ENCODE results near the gene SMIM23.

SMIM23 gene

DNA sequence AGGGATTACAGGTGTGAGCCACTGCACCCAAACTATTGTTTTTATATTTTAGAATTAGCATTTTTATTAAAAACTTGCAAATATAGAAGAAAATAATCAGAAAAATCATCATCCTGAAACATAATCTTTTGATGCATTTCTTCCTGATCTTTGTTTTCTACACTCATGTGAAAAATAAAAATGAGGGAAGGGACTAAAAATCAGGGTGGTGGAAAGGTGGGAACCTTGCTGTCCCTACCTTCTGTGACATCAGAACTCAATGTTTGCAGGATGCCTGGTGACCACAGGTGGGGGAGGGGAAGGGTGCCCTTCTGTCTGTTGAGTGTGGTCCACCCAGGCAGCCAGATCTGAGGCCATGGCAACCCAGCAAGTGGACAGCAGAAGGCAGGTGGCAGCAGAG, at the start of gene SMIM23:
Gene SMIM23, plus strand, starts transcription at position 301 of the 400 bp plus-strand sequence. Its CDS starts 55 bp downstream, at position 356.
- DNase-seq (ENCODE audit: low spot score) = no peak

DNA sequence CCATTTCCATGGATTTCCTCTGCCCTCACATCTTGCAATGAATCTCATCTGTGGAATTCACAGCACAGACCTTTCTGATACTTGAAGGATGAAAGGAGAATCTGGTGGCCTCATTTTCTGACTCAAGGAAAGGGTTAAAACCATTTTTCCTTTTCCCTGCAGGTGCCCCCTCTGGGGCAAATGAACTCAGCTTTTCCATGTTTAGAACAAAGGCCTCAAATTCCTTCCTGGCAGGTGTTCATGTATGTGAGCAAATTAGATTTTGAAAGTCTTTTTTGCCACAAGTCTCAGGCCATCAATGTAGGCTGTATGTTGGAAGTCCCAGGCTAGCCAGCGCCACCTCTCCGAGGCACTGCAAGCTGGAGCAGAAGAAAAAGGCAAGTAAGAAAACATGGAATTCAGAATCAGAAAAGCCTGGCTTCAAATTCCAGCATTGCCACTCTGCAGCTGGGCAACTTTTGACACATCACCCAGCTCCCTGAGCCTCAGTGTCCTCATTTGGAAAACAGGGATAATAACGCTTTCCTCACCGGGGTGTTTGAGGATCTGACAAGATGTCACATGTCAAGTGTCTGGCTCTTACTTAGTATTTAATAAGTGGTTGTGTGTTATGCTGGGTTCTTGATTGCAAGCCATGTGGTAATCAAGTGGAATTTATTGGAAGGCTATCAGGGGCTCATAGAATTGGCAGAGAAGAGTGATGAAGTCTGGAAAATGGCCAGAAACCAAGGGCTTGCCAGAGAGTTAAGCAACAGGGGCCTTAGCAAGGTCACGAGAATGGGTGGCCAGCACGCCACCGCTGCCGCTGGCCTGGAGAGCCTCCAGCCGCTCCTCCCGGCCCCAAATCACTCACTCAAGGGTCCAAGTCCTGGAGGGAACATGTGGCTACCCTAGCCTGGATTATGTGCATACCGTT, 48.4 kb upstream of the SMIM23 start:
- DNase-seq (ENCODE audit: low spot score) = no peak

DNA sequence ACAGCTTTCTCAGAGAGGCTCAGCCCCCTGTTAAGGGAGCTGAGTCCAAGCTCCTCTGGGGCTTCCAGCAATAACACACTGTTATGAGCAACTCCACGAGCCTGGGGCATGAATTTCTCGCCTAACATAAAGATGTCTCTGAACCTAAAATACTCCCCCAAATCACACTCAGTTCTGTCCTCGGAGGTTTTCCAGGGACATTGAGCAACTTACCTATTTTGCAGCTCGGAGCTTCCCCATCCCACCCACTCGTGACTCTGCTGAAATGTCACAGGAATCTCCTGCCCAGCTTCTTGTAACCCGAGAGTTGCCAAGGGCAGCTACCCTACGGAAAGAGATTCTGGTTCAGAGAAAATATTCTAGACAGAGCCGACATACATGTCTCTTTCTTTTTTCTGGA, 47.1 kb upstream of the SMIM23 start:
- DNase-seq (ENCODE audit: low spot score) = no peak

DNA sequence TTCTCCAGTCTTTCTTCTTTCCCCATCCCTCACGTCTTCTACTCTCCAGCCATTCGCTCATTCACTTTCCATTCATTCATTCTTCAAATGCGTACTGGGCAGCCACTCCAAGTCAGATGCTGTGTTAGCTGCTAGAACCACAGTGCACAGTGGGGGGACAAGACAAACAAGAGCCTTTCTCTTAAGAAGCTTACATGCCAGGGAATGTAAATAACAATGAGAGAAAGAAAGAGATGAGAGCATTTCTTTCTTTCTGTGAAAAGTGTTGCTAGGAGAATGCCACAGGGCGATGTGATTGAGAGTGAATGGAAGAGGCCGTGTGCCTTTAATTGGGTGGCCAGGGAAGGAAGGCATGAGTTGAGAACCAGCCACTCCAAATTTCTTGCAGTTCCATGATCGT, 46.3 kb upstream of the SMIM23 start:
- no peak for DNase-seq (ENCODE audit: low spot score)

DNA sequence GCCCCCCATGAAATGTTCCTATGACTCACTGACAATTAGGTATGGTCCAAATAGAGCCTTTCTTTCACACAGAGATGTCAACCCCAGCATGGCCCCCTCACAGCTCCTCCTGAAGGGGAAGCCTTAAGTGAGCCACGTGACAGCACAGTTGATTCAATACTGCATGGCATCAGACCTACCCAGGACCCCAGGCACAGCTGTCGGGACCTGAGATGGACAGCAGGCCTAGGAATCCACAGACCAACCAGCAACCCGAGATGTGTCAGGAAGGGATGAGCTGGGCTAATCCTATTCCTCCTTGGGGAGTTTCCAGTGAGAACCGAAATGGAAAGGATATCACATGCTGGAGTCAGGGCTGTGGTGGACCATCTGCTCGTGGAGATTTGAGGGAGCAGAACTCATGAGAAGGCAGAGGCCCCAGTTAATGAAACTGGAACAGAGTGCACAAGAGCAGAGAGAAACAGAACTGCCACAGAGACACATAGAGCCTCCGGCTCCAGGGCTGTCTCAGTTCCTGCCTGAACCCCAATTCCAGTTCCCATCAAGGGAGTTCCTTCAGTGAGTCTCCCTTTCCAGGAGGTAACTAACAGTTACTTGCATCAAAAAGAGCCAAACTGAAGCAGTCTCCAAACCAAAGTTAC, 42.1 kb upstream of the SMIM23 start:
- no peak for DNase-seq (ENCODE audit: low spot score)

DNA sequence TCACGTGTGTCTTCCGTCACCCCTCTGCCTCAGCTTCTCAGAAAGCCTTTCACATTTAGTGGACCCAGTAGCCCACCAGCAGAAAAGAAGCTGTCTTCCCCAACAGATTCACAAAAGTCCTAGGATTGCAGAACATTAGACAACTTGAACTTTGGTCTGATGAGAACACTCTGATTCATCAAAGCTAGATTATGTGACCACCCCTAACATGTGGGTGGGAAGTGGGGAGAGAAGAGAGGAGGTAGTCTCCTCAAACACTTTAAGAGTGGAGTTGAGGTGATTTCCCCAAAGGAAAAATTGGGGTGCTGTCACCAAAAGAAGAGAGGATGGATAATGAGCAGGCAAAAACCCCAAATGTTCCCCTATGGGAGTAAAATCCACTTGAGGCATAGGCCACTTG, 41.4 kb upstream of the SMIM23 start:
- no peak for DNase-seq (ENCODE audit: low spot score)

DNA sequence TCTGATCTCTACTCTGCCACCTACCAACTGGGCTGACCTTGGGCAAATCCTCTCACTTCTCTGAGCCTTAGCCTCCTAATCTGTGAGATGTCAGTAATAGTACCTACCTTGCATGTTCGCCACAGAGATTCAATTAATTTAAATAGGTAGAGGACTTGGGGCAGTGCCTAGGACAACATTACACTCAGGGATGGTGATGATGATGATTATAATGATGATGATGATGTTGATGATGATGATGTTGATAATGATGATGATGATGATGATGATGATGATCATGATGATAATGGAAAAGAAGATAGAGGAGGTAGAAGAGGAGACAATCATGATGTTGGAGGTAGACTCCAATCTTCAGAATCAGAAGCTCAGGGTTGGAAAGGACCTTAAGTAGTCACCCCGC, 40.7 kb upstream of the SMIM23 start:
- no peak for DNase-seq (ENCODE audit: low spot score)

DNA sequence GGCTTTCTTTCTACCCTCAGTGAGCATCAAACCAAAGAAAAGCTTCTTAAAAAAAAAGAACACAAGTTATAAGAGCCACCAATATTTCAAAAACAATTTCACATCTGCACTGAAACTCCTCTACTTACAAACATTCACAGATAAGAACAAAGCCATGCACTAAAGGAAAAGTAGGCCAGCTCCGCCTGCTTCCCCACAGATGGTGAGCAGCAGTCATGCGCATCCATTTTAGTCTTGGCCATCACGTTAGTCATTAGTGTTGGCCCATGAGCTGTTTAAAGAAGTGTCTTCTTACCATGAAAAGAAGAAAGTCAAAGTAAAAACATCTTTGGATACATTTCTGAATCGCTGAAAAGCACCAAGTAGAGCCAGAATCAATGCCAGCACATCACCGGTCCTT, 40.0 kb upstream of the SMIM23 start:
- DNase-seq (ENCODE audit: low spot score) = no peak

DNA sequence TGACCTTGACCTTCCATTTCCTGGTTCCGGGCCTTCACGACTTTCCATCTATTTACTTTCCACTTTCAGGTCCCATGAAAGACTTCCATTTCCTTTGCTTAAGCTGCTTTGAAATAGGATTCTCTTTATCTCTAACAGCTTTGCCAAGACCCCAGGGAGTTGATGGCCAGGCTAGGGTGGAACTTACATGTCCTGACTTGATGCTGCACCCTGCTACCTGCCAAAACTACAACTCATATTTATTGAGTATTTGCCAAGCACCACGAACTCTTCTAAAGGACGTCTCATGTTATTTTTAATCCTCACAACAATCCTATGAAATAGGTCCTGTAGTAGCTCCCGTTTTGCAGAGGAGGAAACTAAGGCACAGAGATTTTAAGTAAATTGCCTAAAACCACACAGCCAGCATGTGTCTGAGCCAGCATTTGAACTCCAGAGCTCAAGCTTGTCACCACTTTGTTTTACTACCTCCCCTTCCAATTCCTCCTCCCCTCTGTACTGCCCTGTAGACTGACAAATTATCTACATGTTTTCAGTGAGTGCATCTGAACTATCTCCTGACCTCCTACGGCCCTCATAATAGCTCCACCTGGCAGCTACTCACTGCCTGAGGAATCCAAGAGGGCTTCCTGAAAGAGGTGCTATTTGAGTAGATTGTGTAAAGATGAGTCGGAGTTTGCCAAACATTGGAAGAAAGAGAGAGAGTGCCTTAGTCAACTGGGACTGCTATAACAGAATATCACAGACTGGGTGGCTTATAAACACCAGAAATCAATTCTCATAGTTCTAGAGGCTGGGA, 38.4 kb upstream of the SMIM23 start:
- no peak for DNase-seq (ENCODE audit: low spot score)

DNA sequence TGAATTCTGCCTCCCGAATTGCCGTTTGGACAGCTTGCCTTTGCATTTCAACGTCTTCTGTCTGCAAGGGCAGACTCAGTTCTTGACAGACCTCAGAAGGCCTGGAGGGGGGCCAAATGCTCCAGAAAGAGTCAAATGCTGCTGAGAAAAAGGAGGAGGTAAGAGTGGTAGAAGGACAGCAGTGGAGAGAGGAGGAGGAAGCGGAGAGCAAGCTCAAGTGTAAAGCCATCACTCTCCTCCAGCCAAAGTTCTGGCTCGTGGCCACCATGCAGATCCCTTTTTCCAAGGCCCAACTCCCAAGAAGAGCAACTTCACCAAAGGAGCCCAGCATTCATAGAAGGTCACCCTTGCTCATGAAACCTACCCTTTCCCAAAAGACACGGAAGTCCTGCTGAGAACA, 36.9 kb upstream of the SMIM23 start:
- no peak for DNase-seq (ENCODE audit: low spot score)

DNA sequence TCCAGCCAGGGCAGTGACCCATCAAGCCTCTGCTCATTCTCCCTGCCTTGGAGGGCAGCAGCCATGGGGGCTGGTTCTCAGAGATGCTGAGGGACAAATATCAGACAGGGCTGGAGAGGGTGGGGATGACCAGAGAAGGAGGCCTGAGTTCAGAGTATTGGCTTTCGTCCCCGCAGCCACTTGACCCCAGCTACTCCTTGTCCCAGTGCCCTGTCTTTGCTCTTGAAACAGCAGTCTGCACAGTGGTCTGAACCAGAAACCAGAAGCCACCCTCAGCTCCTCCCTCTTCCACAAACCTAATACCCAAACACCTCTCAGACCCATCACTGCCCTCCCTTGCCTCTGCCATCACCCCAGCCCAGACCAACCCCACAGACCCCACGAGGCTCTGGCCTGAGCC, 36.3 kb upstream of the SMIM23 start:
- DNase-seq (ENCODE audit: low spot score) = no peak

DNA sequence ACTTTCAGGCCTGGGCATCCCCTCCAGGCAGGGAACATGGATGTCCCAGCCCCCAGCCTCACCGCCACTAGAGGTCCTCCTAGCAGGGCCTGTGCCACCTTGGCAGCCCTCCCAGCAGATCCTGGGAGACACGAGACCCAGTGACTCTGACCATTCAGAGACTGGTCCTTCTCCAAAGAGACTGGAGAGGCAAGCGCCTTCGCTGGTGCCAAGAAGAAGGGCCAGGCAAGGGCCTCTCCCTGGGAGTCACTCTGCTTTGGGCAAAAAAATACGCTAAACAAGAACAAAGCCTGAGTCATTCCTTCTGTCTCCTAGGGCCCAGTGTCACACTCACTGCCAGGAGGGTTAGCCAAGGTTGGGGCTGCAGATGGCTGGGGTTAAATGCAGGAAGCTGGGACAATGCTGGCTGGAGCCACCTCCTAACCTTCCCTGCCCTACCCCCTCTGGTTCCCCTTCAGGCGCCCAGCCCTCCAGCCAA, 35.3 kb upstream of the SMIM23 start:
- DNase-seq (ENCODE audit: low spot score) = no peak

DNA sequence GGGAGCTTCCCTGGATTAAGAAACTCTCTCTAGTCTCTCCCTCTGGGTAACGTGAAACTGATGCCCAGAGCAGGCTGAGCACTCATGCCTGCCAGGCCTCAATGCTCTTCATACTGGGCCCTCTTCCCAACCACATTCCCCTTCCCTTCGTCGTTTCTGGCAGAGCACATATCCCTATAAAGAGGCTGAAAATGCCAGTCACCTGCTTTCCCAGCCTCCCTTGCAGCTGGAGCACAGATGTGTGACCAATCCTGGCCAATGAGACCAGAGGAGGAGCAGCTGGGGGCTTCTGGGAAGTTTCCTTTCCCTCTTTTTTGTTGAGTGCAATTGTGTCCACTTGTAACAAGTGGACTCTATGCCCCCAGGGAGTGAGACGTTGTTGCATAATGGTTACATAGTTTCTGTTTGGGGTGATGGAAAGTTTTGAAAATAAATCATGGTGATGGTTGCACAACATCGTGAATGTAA, 30.2 kb upstream of the SMIM23 start:
- DNase-seq (ENCODE audit: low spot score) = no peak

DNA sequence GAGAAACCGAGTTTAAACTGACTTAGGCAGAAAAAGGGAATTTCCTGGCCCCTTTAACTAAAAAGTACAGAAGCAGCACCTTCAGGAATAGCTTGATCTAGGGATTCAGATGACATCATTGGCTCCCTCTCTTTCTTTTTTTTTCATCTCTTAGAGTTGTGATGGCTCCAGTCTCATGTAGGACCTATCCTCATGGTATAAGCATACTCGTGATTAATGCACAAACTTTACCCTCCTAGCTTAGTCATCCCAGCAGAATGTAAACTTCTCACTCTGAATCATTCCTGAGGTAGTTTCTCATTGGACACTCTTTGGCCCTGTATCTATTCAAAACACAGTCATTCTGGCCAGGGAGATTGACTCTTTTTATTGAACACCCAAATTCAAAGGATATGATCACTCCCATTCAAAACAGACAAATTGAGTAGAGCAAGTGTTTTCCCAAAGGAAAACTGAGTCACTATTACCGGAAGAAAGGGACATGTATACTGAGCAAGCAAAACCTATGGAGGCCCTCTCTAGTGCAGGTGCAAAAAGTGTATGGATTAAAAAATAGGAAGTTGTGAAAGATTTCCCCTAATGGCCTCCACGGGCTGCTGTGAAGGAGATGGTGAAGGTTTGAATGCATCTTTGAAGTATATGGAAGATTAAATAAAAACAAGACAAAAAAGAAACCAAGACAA, 27.6 kb upstream of the SMIM23 start:
- no peak for DNase-seq (ENCODE audit: low spot score)

DNA sequence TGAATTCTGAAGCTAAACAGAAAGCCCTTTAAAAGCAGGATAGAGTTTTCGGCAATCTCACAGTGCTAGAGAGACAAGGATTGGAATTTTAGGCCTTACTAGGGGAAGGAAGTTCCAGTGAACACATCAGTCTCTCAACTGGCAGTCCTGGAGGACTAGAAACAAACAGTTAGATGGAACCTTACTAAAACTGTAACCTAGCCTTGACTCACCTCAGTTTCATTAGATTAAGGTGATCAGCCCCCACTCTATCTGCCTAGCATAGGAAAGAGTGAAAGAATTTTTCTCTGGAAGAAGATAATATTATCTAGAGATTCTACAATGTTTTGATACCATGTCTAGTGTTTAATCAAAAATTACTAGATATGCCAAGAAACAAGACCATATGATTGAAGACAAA, 25.8 kb upstream of the SMIM23 start:
- no peak for DNase-seq (ENCODE audit: low spot score)

DNA sequence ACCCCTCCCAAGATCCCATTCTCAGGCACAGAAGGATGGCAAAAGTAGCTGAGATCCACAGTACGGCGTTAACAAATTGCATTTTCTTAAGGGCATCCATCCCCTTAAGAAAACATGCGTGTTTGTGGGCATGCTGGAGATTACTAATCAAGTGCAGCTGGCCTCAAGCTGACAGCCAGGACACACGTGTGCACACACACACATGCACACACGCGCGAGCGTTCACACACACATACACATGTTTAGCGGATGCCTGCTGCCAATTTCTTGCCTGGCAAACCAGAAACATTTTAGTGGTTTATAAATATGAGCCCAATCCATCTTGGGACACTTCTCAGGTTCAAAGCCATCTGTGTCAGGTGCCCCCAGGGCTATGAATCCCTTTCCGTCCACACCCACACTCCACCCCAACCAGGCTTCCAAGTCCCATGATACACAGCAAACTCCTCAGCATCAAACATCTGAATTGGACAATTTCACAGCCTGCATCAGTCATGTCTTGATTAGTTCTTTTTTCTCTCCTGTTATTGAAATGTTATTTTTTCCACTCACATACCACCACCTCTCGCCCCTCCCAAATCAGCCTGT, 23.5 kb upstream of the SMIM23 start:
- no peak for DNase-seq (ENCODE audit: low spot score)

DNA sequence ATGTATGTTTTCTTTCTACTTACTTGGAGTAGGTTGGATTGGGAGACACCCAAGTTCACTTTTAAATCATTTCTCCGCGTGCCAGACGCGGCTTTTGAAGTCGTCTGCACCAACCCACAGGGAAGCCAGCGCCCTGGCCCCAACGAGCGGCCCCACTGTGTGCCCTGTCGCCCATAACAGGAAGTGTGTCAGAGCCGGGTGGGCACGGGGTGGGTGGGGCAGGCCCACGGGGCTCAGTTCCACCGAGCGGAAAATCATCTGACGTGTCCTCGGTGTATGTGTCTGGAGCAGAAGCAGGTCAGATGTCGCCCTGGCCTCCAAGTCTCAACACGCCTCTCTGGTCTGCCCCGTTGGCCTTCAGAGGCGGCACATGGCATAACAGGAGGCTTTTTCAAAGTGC, 22.7 kb upstream of the SMIM23 start:
- DNase-seq (ENCODE audit: low spot score) = no peak

DNA sequence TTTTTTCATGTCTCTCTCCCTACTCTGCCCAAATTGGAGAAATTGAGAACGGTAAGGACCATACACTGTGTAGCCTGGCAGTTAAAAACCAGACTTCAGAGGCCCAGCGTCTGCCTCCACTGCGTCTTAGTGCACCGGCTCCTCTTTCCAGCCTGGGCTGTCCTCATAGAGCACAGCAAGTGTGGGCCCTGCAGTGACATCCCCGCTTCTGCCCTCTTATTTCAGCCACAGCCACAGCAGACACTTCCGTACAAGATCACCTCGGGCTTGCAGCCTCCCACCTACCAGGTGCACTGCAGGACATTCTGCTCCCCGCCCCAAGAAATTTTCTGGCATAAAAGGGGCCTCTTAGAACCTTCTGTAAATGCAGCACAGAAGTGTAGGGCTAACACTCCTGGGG, 21.4 kb upstream of the SMIM23 start:
- DNase-seq (ENCODE audit: low spot score) = no peak

DNA sequence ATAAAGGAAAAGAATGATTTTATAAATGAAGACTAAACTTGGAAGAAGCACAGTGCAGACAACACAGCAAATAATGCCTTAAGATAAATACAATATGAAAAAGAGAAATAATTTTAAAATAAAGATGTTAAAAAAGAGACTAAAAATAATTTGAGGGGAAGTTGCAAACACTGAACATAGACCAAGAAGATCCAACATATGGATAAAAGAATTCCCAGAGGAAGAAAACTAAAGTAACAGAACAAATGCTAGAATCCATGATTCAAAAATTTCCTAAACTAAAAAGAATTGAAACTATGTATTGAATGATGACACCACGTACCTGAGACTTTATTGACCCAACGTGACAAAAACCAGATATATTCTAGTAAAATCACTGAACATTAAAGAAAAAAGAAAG, 18.7 kb upstream of the SMIM23 start:
- DNase-seq (ENCODE audit: low spot score) = no peak

DNA sequence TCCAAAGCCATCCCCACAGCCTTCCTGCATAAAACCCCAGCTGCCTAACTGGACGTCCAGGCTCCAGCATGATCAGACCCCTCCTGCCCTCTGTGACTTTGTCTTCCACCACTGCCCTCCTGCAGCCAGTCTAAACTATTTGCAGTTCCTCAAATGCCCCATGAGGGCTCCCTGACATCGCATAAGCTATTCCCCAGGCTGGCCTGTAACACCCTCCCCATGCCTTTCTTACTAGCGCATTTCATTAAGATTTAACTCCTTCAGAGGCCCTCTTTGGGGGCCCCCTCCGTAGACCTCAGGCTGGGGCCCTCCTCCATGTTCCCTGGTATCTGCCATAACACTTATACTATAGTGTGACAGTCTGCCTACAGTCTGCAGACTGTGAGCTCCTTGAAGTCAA, 15.5 kb upstream of the SMIM23 start:
- DNase-seq (ENCODE audit: low spot score) = no peak

DNA sequence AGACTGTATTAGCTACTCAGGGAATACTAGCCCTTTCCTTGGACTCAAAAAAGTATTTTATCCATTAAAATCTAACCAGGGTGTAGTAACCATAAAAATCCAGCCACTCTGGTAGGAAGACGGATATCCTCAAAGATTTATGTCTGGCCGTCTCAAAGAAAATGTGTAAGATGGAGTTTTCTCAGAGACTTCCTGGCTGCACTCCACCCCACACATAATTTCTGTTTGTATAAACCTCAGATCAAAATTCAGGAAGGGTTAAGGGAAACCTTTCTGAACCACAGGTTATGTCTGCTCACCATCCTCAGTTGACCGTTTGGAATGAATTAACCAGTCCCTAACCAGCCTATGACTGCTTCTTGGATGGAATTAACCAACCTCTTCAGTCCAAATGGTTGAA, 13.8 kb upstream of the SMIM23 start:
- no peak for DNase-seq (ENCODE audit: low spot score)

DNA sequence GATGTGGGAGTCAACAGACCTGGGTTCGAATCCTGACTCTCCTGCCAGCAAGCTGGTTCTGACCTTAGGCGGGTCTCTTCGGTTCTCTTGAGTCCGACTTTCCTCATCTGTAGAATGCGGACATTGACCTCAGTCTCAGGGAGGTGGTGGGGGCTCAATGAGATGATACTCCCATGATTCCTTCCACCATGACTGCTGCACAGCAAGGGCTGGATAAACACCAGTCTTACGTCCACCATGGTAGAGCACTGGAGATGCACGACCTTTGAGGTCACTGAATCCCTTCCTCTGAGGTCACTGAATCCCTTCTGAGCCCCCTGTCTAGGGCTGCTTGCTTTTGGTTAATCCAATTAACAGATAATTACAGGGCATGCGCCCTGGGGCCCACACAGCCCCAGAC, 12.5 kb upstream of the SMIM23 start:
- DNase-seq (ENCODE audit: low spot score) = no peak

Data from germinal center (tissue), 1 donor.